ENCODE results near the gene AURKAIP1. TPM values are rescaled to one million over a fixed set of nuclear protein-coding genes. Genes with fewer than 3 reads are reported as not detected.

AURKAIP1 gene
- polyA plus RNA-seq, 1 donor from 2014 or later: 104 TPM

GRCh38 chr1:1333551-1334241 is 41.3 kb downstream of the AURKAIP1 start:
- no peak overlapping the region for H3K4me3 ChIP-seq (ENCODE audit: low read length)
- no peaks in the 10 kb centered on the region for H3K9me3 ChIP-seq (ENCODE audit: low read length)
- no peaks in the 10 kb centered on the region for H3K36me3 ChIP-seq (ENCODE audit: insufficient read depth, low read length)
- no peak overlapping the region for H3K27ac ChIP-seq (ENCODE audit: low read length)
- no peak overlapping the region for H3K4me2 ChIP-seq (ENCODE audit: low read length)
- TF ChIP-seq MXI1 (conservative IDR thresholded peaks at IDR 0.05; ENCODE audit: poor library complexity, severe bottlenecking) (no peak), REST (IDR thresholded peaks at IDR 0.05; ENCODE audit: borderline replicate concordance) (no peak), RAD21 (conservative IDR thresholded peaks at IDR 0.05) (no peak), EP300 (conservative IDR thresholded peaks at IDR 0.05; ENCODE audit: poor library complexity, severe bottlenecking) (no peak), POLR2AphosphoS5 (IDR thresholded peaks at IDR 0.05) (no peak), SMC3 (conservative IDR thresholded peaks at IDR 0.05; ENCODE audit: poor library complexity) (no peak), TAF1 (IDR thresholded peaks at IDR 0.05; ENCODE audit: low read depth) (no peak), EZH2 (IDR thresholded peaks at IDR 0.05; ENCODE audit: borderline replicate concordance, insufficient read depth, low read length, poor library complexity, severe bottlenecking) (no peak), CTCF (IDR thresholded peaks at IDR 0.05; ENCODE audit: poor library complexity, severe bottlenecking) (no peak)
- H4K20me1 ChIP-seq (ENCODE audit: insufficient read depth): no peaks in the 10 kb centered on the region
- no peaks in the 10 kb centered on the region for H3K79me2 ChIP-seq (replicated peaks; ENCODE audit: insufficient read depth, low read length)
- H3K9me2 ChIP-seq (ENCODE audit: insufficient read depth, low read length): no peaks in the 10 kb centered on the region
- no peak overlapping the region for H3K9ac ChIP-seq (ENCODE audit: low read length)
- no peaks in the 10 kb centered on the region for H3F3A ChIP-seq (ENCODE audit: insufficient read depth, low read length, poor library complexity, severe bottlenecking)
- H2AFZ ChIP-seq (ENCODE audit: low read depth, low read length): no peak overlapping the region
- H3K27me3 ChIP-seq (ENCODE audit: insufficient read depth, low read depth, low read length): no peaks in the 10 kb centered on the region

GRCh38 chr1:1332774-1333480 is 42.1 kb downstream of the AURKAIP1 start:
- no peaks in the 10 kb centered on the region for H3K9me2 ChIP-seq (ENCODE audit: insufficient read depth, low read length)
- H3K36me3 ChIP-seq (ENCODE audit: insufficient read depth, low read length): no peaks in the 10 kb centered on the region
- H3K9me3 ChIP-seq (ENCODE audit: low read length): no peaks in the 10 kb centered on the region
- no peak overlapping the region for H3K27ac ChIP-seq (ENCODE audit: low read length)
- H2AFZ ChIP-seq (ENCODE audit: low read depth, low read length): no peak overlapping the region
- no peaks in the 10 kb centered on the region for H4K20me1 ChIP-seq (ENCODE audit: insufficient read depth)
- H3F3A ChIP-seq (ENCODE audit: insufficient read depth, low read length, poor library complexity, severe bottlenecking): no peaks in the 10 kb centered on the region
- no peaks in the 10 kb centered on the region for H3K79me2 ChIP-seq (replicated peaks; ENCODE audit: insufficient read depth, low read length)
- H3K4me2 ChIP-seq (ENCODE audit: low read length): no peak overlapping the region
- H3K27me3 ChIP-seq (ENCODE audit: insufficient read depth, low read depth, low read length): no peaks in the 10 kb centered on the region
- TF ChIP-seq RAD21 (conservative IDR thresholded peaks at IDR 0.05): no peak
- TF ChIP-seq REST (IDR thresholded peaks at IDR 0.05; ENCODE audit: borderline replicate concordance): no peak
- no peak for TF ChIP-seq TAF1 (IDR thresholded peaks at IDR 0.05; ENCODE audit: low read depth)
- TF ChIP-seq EZH2 (IDR thresholded peaks at IDR 0.05; ENCODE audit: borderline replicate concordance, insufficient read depth, low read length, poor library complexity, severe bottlenecking): no peak
- H3K9ac ChIP-seq (ENCODE audit: low read length): no peak overlapping the region
- no peak overlapping the region for H3K4me3 ChIP-seq (ENCODE audit: low read length)

All from neural cell (in vitro differentiated cells).